Psoas muscle (tissue), 8 donors: ENCODE data around the gene FBXL22. TPM values are rescaled to one million over a fixed set of nuclear protein-coding genes. Genes with fewer than 3 reads are reported as not detected.

Experiments used
- ATAC-seq, 4 donors: fragments of 200-7000 bp; cut with Tn5 transposase; one replicate each; pipeline ENCODE4 v1.9.1; 2020; ENCODE audit warnings: moderate library complexity in 3 of 4, mild to moderate bottlenecking in 2 of 4
- DNase-seq, 2 donors: peaks; one replicate each; pipeline ENCODE4 v3.0.0-alpha.2; 2020
- H3K27ac ChIP-seq: fragments of 200-600 bp; one replicate; pipeline ENCODE4 v1.8.0; 2022
- H3K27me3 ChIP-seq, 3 donors: fragments of 200-600 bp in 1 of 3; one replicate each; pipeline versions ENCODE4 v1.6.1 to v1.8.0; 2013 to 2022; ENCODE audit warnings: low read length in 2 of 3, mild to moderate bottlenecking in 2 of 3, moderate library complexity in 1 of 3; ENCODE audit not compliant: insufficient read depth in 3 of 3
- H3K36me3 ChIP-seq, 2 donors: fragments of 200-600 bp in 1 of 2; one replicate each; pipeline versions ENCODE4 v1.6.1 to v1.8.0; 2013 to 2022; ENCODE audit warnings: low read depth in 1 of 2, mild to moderate bottlenecking in 1 of 2, moderate library complexity in 1 of 2; ENCODE audit not compliant: insufficient read depth in 1 of 2
- H3K4me1 ChIP-seq: fragments of 200-600 bp; one replicate; pipeline ENCODE4 v1.8.0; 2022
- H3K4me3 ChIP-seq: fragments of 200-600 bp; one replicate; pipeline ENCODE4 v1.8.0; 2022; ENCODE audit warnings: mild to moderate bottlenecking
- H3K9me3 ChIP-seq: fragments of 200-600 bp; one replicate; pipeline ENCODE4 v1.8.0; 2022
- WGBS, 3 donors: extraction: QIAGEN DNeasy Blood & Tissue Kit; methylation state at CpG; one replicate each; pipeline versions ENCODE4 v1.1.6 to v1.1.7; 2013; 5-methylcytosine and 5-hydroxymethylcytosine counted together
- intact Hi-C, 2 donors: fragments of 100-400 bp; cut with DNase I; formaldehyde crosslinking; loops; one replicate each; pipeline versions ENCODE4 v1.11.0 to v1.14.2; 2022
- polyA plus RNA-seq, 3 donors: library from polyadenylated mRNA; stranded (reverse); fragments of 200-250 nt; gene quantifications; one replicate each; pipeline ENCODE4 v1.2.3, GENCODE V29; 2013
- total RNA-seq, 4 donors: library from RNA; stranded (reverse); fragmentation: NEBNext Ultra II Directional in 2 of 4; extraction: Animal tissue kit (Norgen Biotek cat#: 25700) in 2 of 4; gene quantifications; one replicate each; pipeline versions ENCODE4 v1.2.1 to v1.2.4, GENCODE V29; 2021 to 2023
- TF ChIP-seq, protein P1 (sequence below): fragments of 200-600 bp; IDR thresholded peaks from one replicate; pipeline ENCODE4 v1.8.0; 2022; ENCODE audit warnings: antibody characterized with exemption
- donor health status: healthy with polysubstance abuse.
- donor health status: DM: no; HTN: no; CAD: no; lungs with moderate emphysema.
- donor health status: Bipolar disorder and iron deficiency.
- donor health status: healthy.
- donor health status: DM: yes; HTN: yes; CAD: no.
- donor health status: DM: no; HTN: no; CAD: no.
- donor health status: DM: no; HTN: no; CAD: no.
- donor health status: DM: yes; HTN: yes; CAD: no.

Gene FBXL22
- total and polyA plus RNA-seq, 7 donors: 0.17 to 6.6 (median 0.37) TPM

DNA sequence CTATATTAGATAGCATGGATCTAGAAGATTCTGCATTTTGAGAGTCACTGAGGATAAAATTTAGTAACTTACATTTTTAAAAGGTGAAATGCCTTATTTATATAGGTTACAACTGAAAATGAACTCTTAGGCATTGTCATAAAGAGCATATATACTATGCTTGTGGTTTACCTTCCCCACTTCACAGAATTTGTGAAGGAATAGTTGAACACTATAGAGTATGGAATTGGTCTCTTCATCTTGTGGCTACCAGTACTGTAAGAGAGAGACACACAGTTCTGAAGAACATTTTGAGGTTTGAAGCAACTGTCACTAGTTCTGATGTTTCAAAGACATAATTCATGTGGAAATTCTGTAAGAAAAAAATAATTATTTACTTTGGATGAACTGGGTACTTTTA, 41.7 kb upstream of the FBXL22 start:
- intact Hi-C loops: no loop called here
- Histone ChIP-seq H3K9me3 (no peaks in the 10 kb centered on the region), H3K27ac (no peak overlapping the region), H3K4me1 (peaks cover 6% of the 10 kb centered on the region), H3K27me3 (no peaks in the 10 kb centered on the region), H3K36me3 (peaks cover 2 to 51% of the 10 kb centered on the region in 2 donors), H3K4me3 (no peak overlapping the region)
- TF ChIP-seq, protein P1, sequence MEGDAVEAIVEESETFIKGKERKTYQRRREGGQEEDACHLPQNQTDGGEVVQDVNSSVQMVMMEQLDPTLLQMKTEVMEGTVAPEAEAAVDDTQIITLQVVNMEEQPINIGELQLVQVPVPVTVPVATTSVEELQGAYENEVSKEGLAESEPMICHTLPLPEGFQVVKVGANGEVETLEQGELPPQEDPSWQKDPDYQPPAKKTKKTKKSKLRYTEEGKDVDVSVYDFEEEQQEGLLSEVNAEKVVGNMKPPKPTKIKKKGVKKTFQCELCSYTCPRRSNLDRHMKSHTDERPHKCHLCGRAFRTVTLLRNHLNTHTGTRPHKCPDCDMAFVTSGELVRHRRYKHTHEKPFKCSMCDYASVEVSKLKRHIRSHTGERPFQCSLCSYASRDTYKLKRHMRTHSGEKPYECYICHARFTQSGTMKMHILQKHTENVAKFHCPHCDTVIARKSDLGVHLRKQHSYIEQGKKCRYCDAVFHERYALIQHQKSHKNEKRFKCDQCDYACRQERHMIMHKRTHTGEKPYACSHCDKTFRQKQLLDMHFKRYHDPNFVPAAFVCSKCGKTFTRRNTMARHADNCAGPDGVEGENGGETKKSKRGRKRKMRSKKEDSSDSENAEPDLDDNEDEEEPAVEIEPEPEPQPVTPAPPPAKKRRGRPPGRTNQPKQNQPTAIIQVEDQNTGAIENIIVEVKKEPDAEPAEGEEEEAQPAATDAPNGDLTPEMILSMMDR: no peak
- no peak for ATAC-seq
- DNase-seq: no peak

DNA sequence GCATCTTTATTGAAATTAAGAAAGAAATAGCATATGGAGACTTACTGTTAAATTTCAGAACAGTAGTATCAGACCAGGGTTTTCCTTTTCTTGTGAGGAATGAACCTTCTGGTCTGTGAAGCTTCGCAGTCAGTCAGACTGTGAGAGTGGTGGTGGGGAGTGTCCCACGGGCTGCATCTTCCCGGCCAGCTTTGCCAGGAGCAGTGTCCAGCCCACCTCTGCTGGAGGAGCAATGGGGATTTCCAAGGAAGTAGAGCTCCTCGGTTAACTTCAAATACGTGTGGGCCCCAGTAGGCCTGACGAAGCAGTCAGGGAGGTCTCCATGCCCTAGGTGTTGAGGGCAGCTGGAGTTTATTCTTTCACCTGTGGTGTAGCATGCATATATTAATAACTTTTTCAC, 40.9 kb upstream of the FBXL22 start:
- Histone ChIP-seq H3K9me3 (no peaks in the 10 kb centered on the region), H3K4me3 (no peak overlapping the region), H3K36me3 (peaks cover 2 to 59% of the 10 kb centered on the region in 2 donors), H3K27me3 (no peaks in the 10 kb centered on the region), H3K27ac (no peak overlapping the region), H3K4me1 (peaks cover 6% of the 10 kb centered on the region)
- DNase-seq (no peak), ATAC-seq (no peak)
- 56 to 67% (median 63%) methylated on average over 6 of the region's 6 CpGs for WGBS, 3 donors
- intact Hi-C loops: no loop called here
- TF ChIP-seq, protein P1: no peak

DNA sequence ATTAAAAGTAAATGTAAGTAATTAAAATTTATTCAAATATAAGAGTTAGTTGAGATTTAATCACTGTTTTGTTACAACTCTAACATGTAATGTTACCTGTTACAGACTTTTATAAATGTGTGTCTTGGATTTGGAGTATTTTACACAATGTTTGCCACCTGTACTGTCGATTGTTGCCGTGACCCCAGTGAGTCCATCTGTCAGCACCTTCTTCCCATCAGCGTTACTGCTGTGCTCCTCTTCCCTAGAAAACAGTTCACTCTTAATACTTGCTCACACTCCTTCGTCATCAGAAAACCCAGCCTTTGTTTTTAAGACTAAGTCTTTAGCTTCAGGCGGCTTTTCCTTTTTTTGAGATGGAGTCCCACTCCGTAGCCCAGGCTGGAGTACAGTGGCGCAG, 40.5 kb upstream of the FBXL22 start:
- Histone ChIP-seq H3K4me3 (no peak overlapping the region), H3K9me3 (no peaks in the 10 kb centered on the region), H3K4me1 (peaks cover 6% of the 10 kb centered on the region), H3K27me3 (no peaks in the 10 kb centered on the region), H3K27ac (no peak overlapping the region), H3K36me3 (peaks cover 2 to 64% of the 10 kb centered on the region in 2 donors)
- DNase-seq: no peak
- TF ChIP-seq, protein P1: no peak
- no peak for ATAC-seq
- 95 to 96% (median 96%) methylated on average over 7 of the region's 7 CpGs for WGBS, 3 donors
- intact Hi-C loops: no loop called here

DNA sequence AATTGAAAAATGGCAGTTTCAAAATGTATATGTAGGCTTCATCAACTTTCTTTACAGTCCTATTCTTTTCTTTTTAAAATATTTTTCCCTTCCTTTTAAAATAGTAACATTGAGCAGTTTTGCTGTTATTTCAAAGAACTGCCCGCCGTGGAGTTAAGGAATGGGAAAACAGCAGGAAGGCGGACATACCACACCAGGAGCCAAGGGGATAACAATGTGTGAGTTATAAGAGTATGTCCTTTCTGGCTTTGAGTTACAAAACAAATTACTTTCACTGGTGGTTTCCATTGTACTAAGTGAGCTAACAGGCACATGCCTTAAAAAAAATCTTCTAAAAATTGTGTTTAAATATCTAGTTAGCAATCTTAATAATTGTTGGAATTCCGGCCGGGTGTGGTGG, 37.4 kb upstream of the FBXL22 start:
- TF ChIP-seq, protein P1: no peak
- H3K27me3 ChIP-seq: no peaks in the 10 kb centered on the region
- intact Hi-C loops: no loop called here
- H3K9me3 ChIP-seq: no peaks in the 10 kb centered on the region
- peaks cover 5 to 89% of the 10 kb centered on the region in 2 donors for H3K36me3 ChIP-seq
- H3K27ac ChIP-seq: no peak overlapping the region
- H3K4me3 ChIP-seq: no peak overlapping the region
- no peaks in the 10 kb centered on the region for H3K4me1 ChIP-seq
- WGBS, 3 donors: 96 to 97% (median 96%) methylated on average over 5 of the region's 5 CpGs
- DNase-seq (no peak), ATAC-seq (no peak)

DNA sequence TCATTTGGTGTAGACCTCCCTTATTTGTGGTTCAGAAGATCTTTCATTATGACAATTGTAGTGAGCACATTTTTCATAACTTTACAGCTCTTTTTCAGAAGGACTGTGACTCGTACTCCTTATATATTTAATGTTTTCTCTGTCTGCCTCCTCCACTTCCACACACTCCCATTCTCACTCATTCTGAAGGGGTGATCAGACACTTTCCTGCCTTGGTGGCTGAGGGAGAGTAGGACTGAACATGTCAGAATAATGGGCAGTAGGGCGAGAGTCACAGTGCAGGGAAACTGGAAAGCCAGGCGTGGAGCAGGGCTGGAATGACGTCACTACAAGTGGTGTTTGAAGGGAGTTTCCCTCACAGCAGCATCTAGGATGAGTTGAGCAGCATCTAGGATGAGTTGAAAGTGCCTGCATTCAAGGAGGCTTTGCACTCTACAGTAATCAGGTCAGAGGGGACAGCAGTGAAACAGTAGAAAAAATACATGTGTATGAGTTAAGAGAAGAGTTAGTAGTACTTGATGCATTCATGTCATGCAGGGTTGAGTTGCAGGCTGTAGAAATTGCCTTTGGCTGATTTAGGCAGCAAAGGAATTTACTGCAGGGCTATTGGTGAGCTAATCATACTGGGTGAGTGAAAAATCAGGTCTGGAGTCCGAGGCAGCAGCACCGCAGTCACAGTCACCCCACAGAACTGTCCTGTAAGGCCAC, 36.3 kb upstream of the FBXL22 start:
- TF ChIP-seq, protein P1: no peak
- Histone ChIP-seq H3K4me1 (no peaks in the 10 kb centered on the region), H3K27me3 (no peaks in the 10 kb centered on the region), H3K36me3 (peaks cover 5 to 84% of the 10 kb centered on the region in 2 donors), H3K27ac (no peak overlapping the region), H3K9me3 (no peaks in the 10 kb centered on the region), H3K4me3 (no peak overlapping the region)
- DNase-seq (no peak), ATAC-seq (no peak)
- intact Hi-C loops: no loop called here
- 92 to 95% (median 93%) methylated on average over 6 of the region's 6 CpGs for WGBS, 3 donors
